H1 (cell line): ENCODE data around the gene OOSP4A. TPM values are rescaled to one million over a fixed set of nuclear protein-coding genes. Genes with fewer than 3 reads are reported as not detected.
"Not testable (repeated sequence)": the region's sequence is repeated elsewhere in the genome, so short reads cannot be mapped to it uniquely, and the experiment has no call there.

Experiments
- CTCF ChIA-PET: fragments of 300-600 bp; sonication (Branson Sonifier 250); formaldehyde crosslinking; loops from one replicate; lab custom pipeline; 2021; ENCODE audit not compliant: partially characterized antibody; lab: Charles Lee
- POLR2A ChIA-PET: fragments of 300-600 bp; sonication (Branson Sonifier 250); formaldehyde crosslinking; loops from one replicate; lab custom pipeline; 2021; ENCODE audit warnings: inconsistent platforms; ENCODE audit not compliant: partially characterized antibody; lab: Charles Lee
- DNase-seq, 2 experiments: peaks; one replicate each; pipeline versions ENCODE4 v3.0.0 to v3.0.0-alpha.2; 2010 to 2022; ENCODE audit warnings: low spot score in 2 of 2, low read depth in 1 of 2, mixed read lengths in 1 of 2
- FAIRE-seq: peaks from 2 replicates; lab custom pipeline; 2011; peaks lifted over from hg19 to GRCh38; lab: Jason Lieb, UNC
- H2AFZ ChIP-seq: 2 replicates; pipeline ENCODE4 v1.8.1; 2012; ENCODE audit warnings: low read length, inconsistent platforms
- H2AK5ac ChIP-seq: 2 replicates; pipeline ENCODE4 v1.6.1; 2013; ENCODE audit warnings: low read depth, low read length
- H2BK120ac ChIP-seq: replicated peaks from 2 replicates; pipeline ENCODE3; 2013; ENCODE audit warnings: low read depth, low read length, inconsistent platforms
- H2BK12ac ChIP-seq: 2 replicates; pipeline ENCODE4 v1.6.1; 2013; ENCODE audit warnings: low read depth, low read length
- H2BK15ac ChIP-seq: 2 replicates; pipeline ENCODE4 v1.6.1; 2013; ENCODE audit warnings: low read length
- H2BK20ac ChIP-seq: 2 replicates; pipeline ENCODE4 v1.6.1; 2013; ENCODE audit warnings: low read length
- H2BK5ac ChIP-seq: 2 replicates; pipeline ENCODE4 v1.6.1; 2013; ENCODE audit warnings: low read depth, low read length
- H3K14ac ChIP-seq: 2 replicates; pipeline ENCODE4 v1.6.1; 2013; ENCODE audit warnings: inconsistent platforms; ENCODE audit not compliant: insufficient read length
- H3K18ac ChIP-seq: 2 replicates; pipeline ENCODE4 v1.6.1; 2013; ENCODE audit warnings: low read length; ENCODE audit errors: extremely low read depth
- H3K23ac ChIP-seq: 2 replicates; pipeline ENCODE4 v1.6.1; 2013; ENCODE audit warnings: inconsistent platforms; ENCODE audit not compliant: insufficient read length
- H3K23me2 ChIP-seq: 2 replicates; pipeline ENCODE4 v1.6.1; 2013; ENCODE audit warnings: low read depth, low read length
- H3K27ac ChIP-seq: 2 replicates; pipeline ENCODE4 v1.6.1; 2011; ENCODE audit warnings: low read depth, low read length, inconsistent platforms
- H3K27me3 ChIP-seq, 4 experiments: replicated peaks in 1 of 4; 1 replicate in 1 of 4; 2 replicates in 3 of 4; pipeline versions ENCODE4 v1.6.1 to v1.8.1; 2011 to 2013; ENCODE audit warnings: low read length in 3 of 4, mild to moderate bottlenecking in 3 of 4, inconsistent platforms in 2 of 4, mixed read lengths in 2 of 4, moderate library complexity in 1 of 4; ENCODE audit not compliant: control insufficient read depth in 3 of 4, insufficient read depth in 3 of 4; ENCODE audit errors: extremely low read depth in 1 of 4
- H3K36me3 ChIP-seq, 4 experiments: 2 replicates each; pipeline versions ENCODE4 v1.6.1 to v1.8.1; 2011 to 2013; ENCODE audit warnings: mild to moderate bottlenecking in 4 of 4, low read length in 3 of 4, moderate library complexity in 2 of 4, control low read depth in 1 of 4, inconsistent platforms in 1 of 4; ENCODE audit not compliant: insufficient read depth in 4 of 4, control insufficient read depth in 2 of 4
- H3K4ac ChIP-seq: replicated peaks from 2 replicates; pipeline ENCODE3; 2013; ENCODE audit warnings: low read length, low read depth, mixed read lengths, inconsistent platforms; ENCODE audit not compliant: insufficient read length
- H3K4me1 ChIP-seq, 4 experiments: replicated peaks in 1 of 4; 1 replicate in 1 of 4; 2 replicates in 3 of 4; pipeline versions ENCODE4 v1.6.1 to v1.8.1; 2011 to 2013; ENCODE audit warnings: low read length in 3 of 4, inconsistent platforms in 2 of 4, mixed read lengths in 1 of 4; ENCODE audit not compliant: insufficient read depth in 4 of 4, control insufficient read depth in 3 of 4
- H3K4me2 ChIP-seq, 2 experiments: 2 replicates each; pipeline versions ENCODE4 v1.6.1 to v1.8.1; 2011 to 2013; ENCODE audit warnings: low read depth in 2 of 2, low read length in 2 of 2, control low read depth in 1 of 2, inconsistent platforms in 1 of 2, mild to moderate bottlenecking in 1 of 2; ENCODE audit not compliant: insufficient read depth in 1 of 2
- H3K4me3 ChIP-seq, 4 experiments: fragments of 200-600, 300-600 bp in 1 of 4; sonication (generic), shearing (Covaris generic), sonication (Bioruptor Twin) in 1 of 4; 2 replicates each; pipeline versions ENCODE4 v1.5.1 to v1.8.1; 2011 to 2016; ENCODE audit warnings: low read length in 4 of 4, low read depth in 3 of 4, control low read depth in 2 of 4, inconsistent platforms in 2 of 4, mild to moderate bottlenecking in 2 of 4, mixed read lengths in 1 of 4, moderate library complexity in 1 of 4; ENCODE audit not compliant: insufficient read depth in 2 of 4; ENCODE audit errors: extremely low read depth in 1 of 4
- H3K56ac ChIP-seq: replicated peaks from 2 replicates; pipeline ENCODE3; 2013; ENCODE audit warnings: low read depth, mild to moderate bottlenecking, mixed read lengths, low read length, inconsistent platforms; ENCODE audit not compliant: insufficient read length
- H3K79me1 ChIP-seq: 2 replicates; pipeline ENCODE4 v1.6.1; 2013; ENCODE audit warnings: low read depth, low read length, control low read depth
- H3K79me2 ChIP-seq, 2 experiments: 2 replicates each; pipeline versions ENCODE4 v1.6.1 to v1.8.1; 2012 to 2013; ENCODE audit warnings: low read length in 2 of 2, mild to moderate bottlenecking in 2 of 2, inconsistent platforms in 1 of 2; ENCODE audit not compliant: insufficient read depth in 2 of 2, control insufficient read depth in 1 of 2
- H3K9ac ChIP-seq, 4 experiments: replicated peaks in 1 of 4; 1 replicate in 1 of 4; 2 replicates in 3 of 4; pipeline versions ENCODE4 v1.6.1 to v1.8.1; 2011 to 2013; ENCODE audit warnings: low read depth in 3 of 4, low read length in 3 of 4, control low read depth in 2 of 4, mild to moderate bottlenecking in 2 of 4, moderate library complexity in 2 of 4, inconsistent platforms in 1 of 4; ENCODE audit errors: extremely low read depth in 1 of 4
- H3K9me3 ChIP-seq, 2 experiments: 2 replicates each; pipeline versions ENCODE4 v1.6.1 to v1.8.1; 2012 to 2013; ENCODE audit warnings: mild to moderate bottlenecking in 2 of 2, moderate library complexity in 2 of 2, control low read depth in 1 of 2, inconsistent platforms in 1 of 2, low read depth in 1 of 2, low read length in 1 of 2, mixed read lengths in 1 of 2; ENCODE audit not compliant: insufficient read depth in 2 of 2
- H4K20me1 ChIP-seq, 2 experiments: replicated peaks in 1 of 2; 2 replicates each; pipeline versions ENCODE3 to v1.8.1; 2011 to 2013; ENCODE audit warnings: inconsistent platforms in 2 of 2, low read length in 2 of 2, mild to moderate bottlenecking in 1 of 2; ENCODE audit not compliant: insufficient read depth in 2 of 2, control insufficient read depth in 1 of 2
- H4K5ac ChIP-seq: 2 replicates; pipeline ENCODE4 v1.6.1; 2013; ENCODE audit warnings: low read length, low read depth, mixed read lengths, inconsistent platforms; ENCODE audit not compliant: insufficient read length
- H4K8ac ChIP-seq: 2 replicates; pipeline ENCODE4 v1.8.0; 2013; ENCODE audit warnings: mild to moderate bottlenecking, moderate library complexity, low read length, inconsistent platforms; ENCODE audit not compliant: insufficient read depth; ENCODE audit errors: extremely low read depth
- H4K91ac ChIP-seq: replicated peaks from 2 replicates; pipeline ENCODE3; 2013; ENCODE audit warnings: low read length, mixed read lengths, inconsistent platforms; ENCODE audit not compliant: insufficient read length
- WGBS, 2 experiments: shearing (Covaris generic) in 1 of 2; methylation state at CpG; one replicate each; pipeline versions ENCODE4 v1.1.6 to v1.1.7; 2013 to 2015; ENCODE audit warnings: low lambda C conversion rate in 2 of 2, mixed read lengths in 2 of 2, inconsistent platforms in 1 of 2, low coverage in 1 of 2, missing lambda C conversion rate in 1 of 2; ENCODE audit not compliant: insufficient replicate concordance in 2 of 2, insufficient coverage in 1 of 2, insufficient read length in 1 of 2; ENCODE audit errors: extremely low coverage in 1 of 2, missing lambda C conversion rate in 1 of 2; 5-methylcytosine and 5-hydroxymethylcytosine counted together
- polyA plus RNA-seq, 7 experiments: library from polyadenylated mRNA; depleted of rRNA in 3 of 7; stranded (reverse) in 5 of 7; unstranded in 2 of 7; fragments of >200 nt in 5 of 7; fragments of 200-250 nt in 2 of 7; gene quantifications; 1 replicate in 5 of 7; 2 replicates in 1 of 7; 4 replicates in 1 of 7; pipeline versions ENCODE4 v1.2.1 to v1.2.3, GENCODE V29; 2011 to 2013; ENCODE audit warnings: missing spikeins in 2 of 7, mixed read lengths in 2 of 7
- total RNA-seq: library from RNA; stranded (reverse); fragmentation: NEBNext Ultra II Directional; extraction: Animal tissue kit (Norgen Biotek cat#: 25700); gene quantifications from 2 replicates; pipeline ENCODE4 v1.2.1, GENCODE V29; 2021

OOSP4A gene
- total and polyA plus RNA-seq, 2 of the 8 experiments (the other 6 are each of a cell fraction or from before 2014, with no cell fraction given): not detected

DNA sequence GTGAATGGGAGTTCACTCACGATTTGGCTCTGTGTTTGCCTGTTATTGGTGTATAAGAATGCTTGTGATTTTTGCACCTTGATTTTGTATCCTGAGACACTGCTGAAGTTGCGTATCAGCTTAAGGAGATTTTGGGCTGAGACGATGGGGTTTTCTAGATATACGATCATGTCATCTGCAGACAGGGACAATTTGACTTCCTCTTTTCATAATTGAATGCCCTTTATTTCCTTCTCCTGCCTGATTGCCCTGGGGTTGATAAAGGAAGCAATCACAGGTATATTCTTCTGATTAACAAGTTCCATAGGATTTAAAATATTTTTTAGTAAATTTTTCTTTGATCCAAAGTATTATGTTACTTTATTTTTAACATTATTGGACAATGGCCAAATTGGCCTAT is 18.2 kb downstream of the OOSP4A start:
- H2AFZ ChIP-seq, H3K4ac ChIP-seq, H4K5ac ChIP-seq, H3K36me3 ChIP-seq, H3K4me2 ChIP-seq, H3K9me3 ChIP-seq, H3K79me1 ChIP-seq, POLR2A ChIA-PET, H3K23ac ChIP-seq, H3K79me2 ChIP-seq, H4K20me1 ChIP-seq, H3K27ac ChIP-seq, H3K9ac ChIP-seq, CTCF ChIA-PET, H2AK5ac ChIP-seq, H3K14ac ChIP-seq, H3K23me2 ChIP-seq, H3K27me3 ChIP-seq, H2BK12ac ChIP-seq, H3K56ac ChIP-seq, H3K4me1 ChIP-seq, H2BK15ac ChIP-seq, H2BK20ac ChIP-seq, DNase-seq, H3K4me3 ChIP-seq, H4K91ac ChIP-seq, H4K8ac ChIP-seq, H2BK120ac ChIP-seq, H2BK5ac ChIP-seq, FAIRE-seq, H3K18ac ChIP-seq: not testable (repeated sequence)
- 69% methylated on average over 4 of the region's 4 CpGs; no CpG with 5 or more reads in 1 of the 2 experiments for WGBS, 2 experiments
